Peyer's patch (tissue), 4 donors: ENCODE data around the gene CGNL1. TPM values are rescaled to one million over a fixed set of nuclear protein-coding genes. Genes with fewer than 3 reads are reported as not detected.

Experiments
- DNase-seq, 3 donors: peaks; one replicate each; pipeline ENCODE4 v3.0.0-alpha.2; 2017 to 2019
- H3K27ac ChIP-seq, 4 donors: fragments of 200-600 bp; sonication (generic); one replicate each; pipeline ENCODE4 v1.5.1; 2016 to 2019
- H3K27me3 ChIP-seq, 2 donors: fragments of 200-600 bp; sonication (generic); one replicate each; pipeline ENCODE4 v1.5.1; 2019
- H3K36me3 ChIP-seq, 3 donors: fragments of 200-600 bp; sonication (generic); one replicate each; pipeline ENCODE4 v1.5.1; 2016 to 2019
- H3K4me1 ChIP-seq, 4 donors: fragments of 200-600 bp; sonication (generic); one replicate each; pipeline ENCODE4 v1.5.1; 2016 to 2019
- H3K4me3 ChIP-seq, 4 donors: fragments of 200-600 bp; sonication (generic); 1 replicate in 3 of 4; 2 replicates in 1 of 4; pipeline ENCODE4 v1.5.1; 2016 to 2019; ENCODE audit warnings: mild to moderate bottlenecking in 1 of 4
- H3K9me3 ChIP-seq, 4 donors: fragments of 200-600 bp; sonication (generic); one replicate each; pipeline ENCODE4 v1.5.1; 2016 to 2019; ENCODE audit warnings: mild to moderate bottlenecking in 1 of 4
- POLR2A ChIP-seq, 2 donors: fragments of 450-650 bp; IDR thresholded peaks; one replicate each; pipeline ENCODE4 v1.5.1; 2017; ENCODE audit warnings: antibody characterized with exemption in 2 of 2, mild to moderate bottlenecking in 2 of 2, moderate library complexity in 2 of 2
- total RNA-seq, 4 donors: library from RNA; depleted of rRNA; stranded (reverse); fragments of >200 nt; gene quantifications; one replicate each; pipeline ENCODE4 v1.1.0, GENCODE V29; 2016
- TF ChIP-seq, protein P1 (sequence below), 6 experiments: fragments of 450-650 bp in 4 of 6; fragments of 200-600 bp in 2 of 6; sonication (generic) in 1 of 6; IDR thresholded peaks; one replicate each; pipeline ENCODE4 v1.5.1; 2017 to 2019; ENCODE audit warnings: antibody characterized with exemption in 6 of 6, mild to moderate bottlenecking in 3 of 6, moderate library complexity in 1 of 6

CGNL1 gene
- total RNA-seq, 4 donors from 2014 or later, result 1.2 to 9.9 (median 2.1) TPM

DNA sequence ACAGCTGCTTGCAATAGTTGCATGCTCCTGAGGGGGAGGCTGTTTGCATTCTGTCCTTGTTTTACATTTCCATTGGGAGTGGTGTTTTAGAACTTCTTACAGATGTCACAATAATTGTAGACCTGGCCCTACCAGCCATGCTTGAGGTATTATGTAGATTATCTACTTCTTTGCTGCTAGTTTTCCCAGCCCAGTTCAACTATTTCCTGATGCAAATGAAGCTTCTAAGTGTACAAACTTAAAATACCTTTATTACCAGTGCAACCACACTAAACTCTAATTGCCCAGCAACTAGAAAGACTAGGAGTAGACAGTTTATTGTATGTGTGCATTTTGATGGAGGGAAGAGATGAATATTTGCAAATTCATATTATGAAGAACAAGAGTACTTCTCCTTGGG lies 110.5 kb downstream of the CGNL1 start:
- Histone ChIP-seq H3K9me3 (no peaks in the 10 kb centered on the region), H3K4me1 (no peaks in the 10 kb centered on the region), H3K27me3 (no peaks in the 10 kb centered on the region), H3K36me3 (no peaks in the 10 kb centered on the region), H3K4me3 (no peak overlapping the region), H3K27ac (no peak overlapping the region)
- DNase-seq, result no peak
- TF ChIP-seq, protein P1, sequence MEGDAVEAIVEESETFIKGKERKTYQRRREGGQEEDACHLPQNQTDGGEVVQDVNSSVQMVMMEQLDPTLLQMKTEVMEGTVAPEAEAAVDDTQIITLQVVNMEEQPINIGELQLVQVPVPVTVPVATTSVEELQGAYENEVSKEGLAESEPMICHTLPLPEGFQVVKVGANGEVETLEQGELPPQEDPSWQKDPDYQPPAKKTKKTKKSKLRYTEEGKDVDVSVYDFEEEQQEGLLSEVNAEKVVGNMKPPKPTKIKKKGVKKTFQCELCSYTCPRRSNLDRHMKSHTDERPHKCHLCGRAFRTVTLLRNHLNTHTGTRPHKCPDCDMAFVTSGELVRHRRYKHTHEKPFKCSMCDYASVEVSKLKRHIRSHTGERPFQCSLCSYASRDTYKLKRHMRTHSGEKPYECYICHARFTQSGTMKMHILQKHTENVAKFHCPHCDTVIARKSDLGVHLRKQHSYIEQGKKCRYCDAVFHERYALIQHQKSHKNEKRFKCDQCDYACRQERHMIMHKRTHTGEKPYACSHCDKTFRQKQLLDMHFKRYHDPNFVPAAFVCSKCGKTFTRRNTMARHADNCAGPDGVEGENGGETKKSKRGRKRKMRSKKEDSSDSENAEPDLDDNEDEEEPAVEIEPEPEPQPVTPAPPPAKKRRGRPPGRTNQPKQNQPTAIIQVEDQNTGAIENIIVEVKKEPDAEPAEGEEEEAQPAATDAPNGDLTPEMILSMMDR (IDR thresholded peaks at IDR 0.05), result no peak
- no peak for TF ChIP-seq POLR2A (IDR thresholded peaks at IDR 0.05)

DNA sequence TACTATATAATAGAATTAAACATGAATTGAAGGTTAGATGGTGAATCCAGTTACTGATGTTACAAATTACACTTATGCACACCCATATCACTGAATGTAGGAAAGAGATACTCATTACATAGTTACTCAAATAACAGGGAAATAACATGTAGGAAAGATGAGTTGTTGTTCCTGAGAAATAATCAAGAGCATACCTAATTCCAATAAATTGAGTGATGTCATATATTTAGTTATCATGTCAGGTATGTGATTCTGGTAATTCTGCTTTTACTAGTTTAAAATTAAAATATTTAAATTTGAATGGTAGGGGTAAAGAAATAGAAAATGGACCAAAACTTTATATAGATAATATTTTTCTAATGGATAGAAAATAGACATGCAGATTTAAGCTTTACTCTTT lies 112.8 kb downstream of the CGNL1 start:
- no peak for DNase-seq
- H3K27ac ChIP-seq, result no peak overlapping the region
- H3K4me1 ChIP-seq, result no peaks in the 10 kb centered on the region
- H3K4me3 ChIP-seq, result no peak overlapping the region
- H3K9me3 ChIP-seq, result no peaks in the 10 kb centered on the region
- no peaks in the 10 kb centered on the region for H3K27me3 ChIP-seq
- no peak for TF ChIP-seq POLR2A (IDR thresholded peaks at IDR 0.05)
- TF ChIP-seq, protein P1 (IDR thresholded peaks at IDR 0.05), result no peak
- H3K36me3 ChIP-seq, result no peaks in the 10 kb centered on the region

DNA sequence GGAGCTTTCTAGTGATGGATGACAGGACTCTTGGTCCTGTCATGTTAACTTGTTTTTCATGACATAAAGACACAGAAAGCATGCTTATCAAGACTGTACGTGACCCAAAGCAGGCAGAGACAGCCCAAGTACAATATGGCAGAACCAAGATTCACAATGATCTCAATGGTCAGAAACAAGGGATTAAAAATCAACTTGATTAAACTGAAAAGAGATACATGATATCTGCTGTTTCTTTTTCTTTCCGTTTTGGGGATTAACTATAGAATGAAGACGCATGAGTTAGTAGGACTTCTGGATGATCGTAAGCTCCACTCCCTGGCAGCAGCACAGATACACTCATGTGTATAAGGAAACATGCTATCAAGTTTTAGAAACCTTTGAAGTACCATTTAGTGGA lies 117.0 kb downstream of the CGNL1 start:
- DNase-seq, result no peak
- no peaks in the 10 kb centered on the region for H3K36me3 ChIP-seq
- H3K9me3 ChIP-seq, result no peaks in the 10 kb centered on the region
- TF ChIP-seq, protein P1 (IDR thresholded peaks at IDR 0.05), result no peak
- TF ChIP-seq POLR2A (IDR thresholded peaks at IDR 0.05), result no peak
- H3K4me1 ChIP-seq, result no peaks in the 10 kb centered on the region
- no peaks in the 10 kb centered on the region for H3K27me3 ChIP-seq
- H3K4me3 ChIP-seq, result no peak overlapping the region
- H3K27ac ChIP-seq, result no peak overlapping the region

DNA sequence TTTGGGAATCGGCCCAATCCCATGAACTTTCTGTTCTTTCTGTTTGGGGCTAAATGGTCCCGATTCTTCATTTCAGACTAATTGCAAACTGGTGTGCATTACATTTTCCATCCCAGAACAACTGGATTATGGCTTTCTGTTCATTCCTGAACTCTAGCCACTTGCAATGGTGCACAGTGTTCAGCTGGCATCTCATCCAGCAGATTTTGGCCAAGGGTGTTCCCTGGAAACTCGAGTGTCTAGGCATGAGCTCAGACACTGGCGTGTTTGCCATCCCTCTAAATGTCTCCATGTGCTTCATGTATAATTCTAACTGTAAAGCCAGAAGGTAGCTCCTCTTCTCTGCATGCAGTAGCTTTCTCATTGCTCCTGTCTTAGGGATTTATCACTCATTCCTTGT lies 118.3 kb downstream of the CGNL1 start:
- H3K36me3 ChIP-seq, result no peaks in the 10 kb centered on the region
- H3K4me1 ChIP-seq, result no peaks in the 10 kb centered on the region
- H3K27me3 ChIP-seq, result no peaks in the 10 kb centered on the region
- no peak for DNase-seq
- H3K4me3 ChIP-seq, result no peak overlapping the region
- no peak overlapping the region for H3K27ac ChIP-seq
- no peaks in the 10 kb centered on the region for H3K9me3 ChIP-seq
- no peak for TF ChIP-seq POLR2A (IDR thresholded peaks at IDR 0.05)
- TF ChIP-seq, protein P1 (IDR thresholded peaks at IDR 0.05), result no peak

DNA sequence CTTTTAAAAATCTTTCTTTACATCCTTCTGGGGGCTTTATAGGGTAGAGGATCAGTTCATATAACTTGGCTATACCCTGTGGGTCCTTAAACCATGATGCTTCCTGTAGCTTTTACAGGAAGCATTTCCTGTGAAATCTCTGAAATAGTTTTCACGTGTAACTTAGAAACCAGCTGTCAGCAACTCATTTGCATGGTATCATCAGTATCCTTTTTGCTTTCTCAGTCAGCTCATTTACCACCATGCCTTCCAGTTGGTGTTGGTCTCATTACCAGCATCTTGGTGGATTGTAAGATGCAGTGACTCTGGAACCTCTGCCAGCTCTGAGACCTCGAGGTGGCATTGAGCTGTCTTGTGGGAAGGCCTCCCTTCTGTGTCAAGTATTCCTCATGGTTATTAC lies 118.7 kb downstream of the CGNL1 start:
- H3K9me3 ChIP-seq, result no peaks in the 10 kb centered on the region
- TF ChIP-seq, protein P1 (IDR thresholded peaks at IDR 0.05), result no peak
- no peak for TF ChIP-seq POLR2A (IDR thresholded peaks at IDR 0.05)
- no peak overlapping the region for H3K27ac ChIP-seq
- no peaks in the 10 kb centered on the region for H3K36me3 ChIP-seq
- DNase-seq, result no peak
- H3K4me1 ChIP-seq, result no peaks in the 10 kb centered on the region
- no peaks in the 10 kb centered on the region for H3K27me3 ChIP-seq
- no peak overlapping the region for H3K4me3 ChIP-seq

DNA sequence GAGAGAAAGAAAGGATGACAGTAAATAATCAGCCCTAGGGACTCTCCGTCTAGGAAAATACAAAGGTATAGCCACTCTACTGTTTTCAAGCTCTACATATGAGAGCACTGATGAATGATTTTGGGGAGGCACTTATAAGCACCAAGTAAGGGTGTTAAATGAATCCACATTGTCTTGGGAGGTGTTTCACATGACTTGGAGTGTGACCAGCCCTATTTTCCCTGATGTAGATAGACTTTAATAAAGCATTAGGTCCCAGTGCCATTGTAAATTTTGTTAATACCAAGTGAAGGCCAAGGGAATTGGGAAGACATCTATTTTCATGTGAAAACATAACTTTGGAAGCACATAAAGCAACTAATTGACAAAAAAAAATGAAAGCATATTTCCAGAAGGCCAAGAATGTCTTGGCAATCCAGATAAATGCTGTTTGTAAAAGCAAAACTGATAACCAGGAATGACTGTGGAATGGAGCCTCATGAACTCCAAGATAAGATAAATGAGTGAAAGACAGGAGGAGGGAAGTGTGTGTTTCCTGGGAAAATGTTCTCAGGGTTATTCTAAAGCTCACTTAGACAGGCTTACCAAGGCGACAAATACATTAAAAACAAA lies 119.4 kb downstream of the CGNL1 start:
- TF ChIP-seq POLR2A (IDR thresholded peaks at IDR 0.05), result no peak
- TF ChIP-seq, protein P1 (IDR thresholded peaks at IDR 0.05), result no peak
- no peaks in the 10 kb centered on the region for H3K4me1 ChIP-seq
- H3K9me3 ChIP-seq, result no peaks in the 10 kb centered on the region
- no peak overlapping the region for H3K4me3 ChIP-seq
- H3K36me3 ChIP-seq, result no peaks in the 10 kb centered on the region
- no peak overlapping the region for H3K27ac ChIP-seq
- DNase-seq, result no peak
- H3K27me3 ChIP-seq, result no peaks in the 10 kb centered on the region
